Hematopoietic multipotent progenitor cell (in vitro differentiated cells): ENCODE measurements around the gene GARIN1A. TPM values are rescaled to one million over a fixed set of nuclear protein-coding genes. Genes with fewer than 3 reads are reported as not detected.
A peak's percentile ranks its signal among the peaks of the same experiment; 100 is the strongest.

Experiments used
- DNase-seq, 3 donors: peaks; one replicate each; pipeline ENCODE4 v3.0.0-alpha.2; 2011 to 2015; ENCODE audit warnings: low read depth in 2 of 3, low spot score in 2 of 3
- small RNA-seq: library from RNA; depleted of rRNA; stranded (forward); fragments of <200 nt; gene quantifications from one replicate; pipeline ENCODE3, GENCODE V24; 2012
- total RNA-seq: library from RNA; depleted of rRNA; stranded (reverse); fragments of >200 nt; gene quantifications from one replicate; pipeline ENCODE4 v1.2.3, GENCODE V29; 2012

Gene GARIN1A
- total RNA-seq, 1 donor, result 0.27 TPM

- no peak for DNase-seq
Measured at GRCh38 chr7:128710481-128710880, 38.4 kb downstream of the GARIN1A start.

DNA sequence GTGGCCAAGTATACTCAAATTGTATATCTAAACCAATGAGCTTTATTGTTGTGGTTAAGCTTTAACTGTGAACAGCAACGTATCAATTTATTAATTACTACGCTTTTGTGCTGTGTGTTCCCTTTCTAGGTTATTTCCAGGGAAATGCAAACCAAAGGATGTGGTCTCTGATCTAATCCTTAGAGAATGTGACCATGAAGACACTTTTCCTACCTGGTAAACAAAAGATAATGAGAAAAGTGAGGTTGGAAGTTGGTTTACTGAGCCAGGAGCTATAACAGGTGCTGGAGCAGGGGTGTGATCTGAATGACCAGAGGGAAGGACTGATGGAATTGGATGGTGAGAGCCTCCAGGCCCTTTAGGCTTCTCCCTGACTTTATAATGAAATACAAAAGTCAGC is 41.7 kb downstream of the GARIN1A start:
- no peak for DNase-seq

- no peak for DNase-seq
Measured at GRCh38 chr7:128714701-128715495, 42.8 kb downstream of the GARIN1A start.

GRCh38 chr7:128718967-128719642 is 47.0 kb downstream of the GARIN1A start:
- no peak for DNase-seq

GRCh38 chr7:128721376-128721775 is 49.3 kb downstream of the GARIN1A start:
- DNase-seq, result no peak

Small RNA genes lying within 50 kb of the gene (small RNA-seq; reads per million reads assigned to genes)
- gene RNA5SP242, result 0.68 reads per million, percentile 7 among the genes with 10 or more reads in this experiment
- gene RNA5SP243, result not detected
- not detected for gene RNU6-177P

Other genes starting within 250 kb of the GARIN1A start
- gene HILPDA, start 216.4 kb upstream of the GARIN1A start, total RNA-seq, result 7.5 TPM
- 13.5 TPM for gene METTL2B, start 195.5 kb upstream of the GARIN1A start, total RNA-seq
- 14.8 TPM for gene CALU, start 67.1 kb downstream of the GARIN1A start, total RNA-seq
- not detected for gene OPN1SW, start 103.5 kb downstream of the GARIN1A start, total RNA-seq
- gene CCDC136, start 119.7 kb downstream of the GARIN1A start, total RNA-seq, result 11.6 TPM
- gene FLNC, start 158.1 kb downstream of the GARIN1A start, total RNA-seq, result 0.27 TPM
- gene ATP6V1F, start 190.6 kb downstream of the GARIN1A start, total RNA-seq, result 110 TPM
- under 0.01 TPM for gene KCP, start 238.4 kb downstream of the GARIN1A start, total RNA-seq